Spleen (tissue), 11 donors: ENCODE measurements around the gene NPW. TPM values are rescaled to one million over a fixed set of nuclear protein-coding genes. Genes with fewer than 3 reads are reported as not detected.

Experiments used
- DNase-seq: peaks from one replicate; pipeline ENCODE4 v3.0.0-alpha.2; 2020
- H3K27ac ChIP-seq, 8 donors: fragments of 200-600 bp; sonication (generic) in 7 of 8; 1 replicate in 4 of 8; 2 replicates in 4 of 8; pipeline versions ENCODE4 v1.5.0 to v1.8.0; 2016 to 2021; ENCODE audit warnings: inconsistent platforms in 4 of 8, mild to moderate bottlenecking in 4 of 8, moderate library complexity in 1 of 8
- H3K27me3 ChIP-seq, 7 donors: fragments of 200-600 bp; sonication (generic) in 6 of 7; replicated peaks in 1 of 7; 1 replicate in 4 of 7; 2 replicates in 3 of 7; pipeline versions ENCODE4 v1.5.0 to v1.8.0; 2016 to 2021; ENCODE audit warnings: inconsistent platforms in 3 of 7, mild to moderate bottlenecking in 1 of 7
- H3K36me3 ChIP-seq, 6 donors: fragments of 200-600 bp; sonication (generic) in 5 of 6; 1 replicate in 4 of 6; 2 replicates in 2 of 6; pipeline versions ENCODE4 v1.5.0 to v1.8.0; 2016 to 2021; ENCODE audit warnings: inconsistent platforms in 2 of 6
- H3K4me1 ChIP-seq, 6 donors: fragments of 200-600 bp; sonication (generic) in 5 of 6; 1 replicate in 3 of 6; 2 replicates in 3 of 6; pipeline versions ENCODE4 v1.5.0 to v1.8.0; 2016 to 2021; ENCODE audit warnings: inconsistent platforms in 3 of 6
- H3K4me3 ChIP-seq, 8 donors: fragments of 200-600 bp; sonication (generic) in 7 of 8; 1 replicate in 4 of 8; 2 replicates in 4 of 8; pipeline versions ENCODE4 v1.5.0 to v1.8.0; 2016 to 2021; ENCODE audit warnings: inconsistent platforms in 4 of 8, mild to moderate bottlenecking in 4 of 8, moderate library complexity in 2 of 8
- H3K9me3 ChIP-seq, 8 donors: fragments of 200-600 bp; sonication (generic) in 7 of 8; 1 replicate in 4 of 8; 2 replicates in 4 of 8; pipeline versions ENCODE4 v1.5.0 to v1.8.0; 2016 to 2021; ENCODE audit warnings: inconsistent platforms in 4 of 8
- POLR2A ChIP-seq, 3 donors: fragments of 450-650 bp; IDR thresholded peaks; one replicate each; pipeline ENCODE4 v1.5.1; 2017; ENCODE audit warnings: antibody characterized with exemption in 3 of 3, mild to moderate bottlenecking in 1 of 3
- POLR2AphosphoS5 ChIP-seq, 3 donors: sonication (generic); formaldehyde crosslinking; IDR thresholded peaks; one replicate each; pipeline ENCODE4 v1.5.1; 2017; ENCODE audit warnings: antibody characterized with exemption in 3 of 3
- WGBS, 5 donors: extraction: QIAGEN DNeasy Blood & Tissue Kit in 3 of 5; methylation state at CpG; one replicate each; pipeline versions ENCODE4 v1.1.5 to v1.1.7; 2013 to 2018; 5-methylcytosine and 5-hydroxymethylcytosine counted together
- intact Hi-C: fragments of 100-400 bp; cut with DNase I; formaldehyde crosslinking; loops from one replicate; pipeline ENCODE4 v1.15.0; 2023; ENCODE audit warnings: low total_unique reads
- polyA plus RNA-seq, 3 donors: library from polyadenylated mRNA; stranded (reverse); fragments of 200-250 nt; gene quantifications; one replicate each; pipeline ENCODE4 v1.2.1, GENCODE V29; 2013
- total RNA-seq, 7 donors: library from RNA; depleted of rRNA in 3 of 7; stranded (reverse); fragments of >200 nt in 3 of 7; fragmentation: NEBNext Ultra II Directional in 4 of 7; extraction: Animal tissue kit (Norgen Biotek cat#: 25700) in 4 of 7; gene quantifications; one replicate each; pipeline versions ENCODE4 v1.1.0 to v1.2.1, GENCODE V29; 2016 to 2021
- TF ChIP-seq, protein P1 (sequence below), 11 experiments: fragments of 200-600 bp in 7 of 11; fragments of 450-650 bp in 4 of 11; sonication (generic) in 4 of 11; IDR thresholded peaks in 8 of 11; conservative IDR thresholded peaks in 3 of 11; 1 replicate in 7 of 11; 2 replicates in 4 of 11; pipeline versions ENCODE4 v1.4.0 to v1.8.0; 2016 to 2021; ENCODE audit warnings: antibody characterized with exemption in 11 of 11, inconsistent platforms in 4 of 11, mild to moderate bottlenecking in 1 of 11
- donor health status: healthy with polysubstance abuse.
- donor health status: DM: no; HTN: no; CAD: no; lungs with moderate emphysema.
- donor health status: DM: no; HTN: no; CAD: no.
- donor health status: Bipolar disorder and iron deficiency.
- donor health status: healthy.
- donor health status: DM: no; HTN: no; CAD: no.
- donor health status: DM: yes; HTN: yes; CAD: no.

NPW gene
- total and polyA plus RNA-seq, 10 donors, result 0.30 to 2.5 (median 0.94) TPM; not detected in 3

DNA sequence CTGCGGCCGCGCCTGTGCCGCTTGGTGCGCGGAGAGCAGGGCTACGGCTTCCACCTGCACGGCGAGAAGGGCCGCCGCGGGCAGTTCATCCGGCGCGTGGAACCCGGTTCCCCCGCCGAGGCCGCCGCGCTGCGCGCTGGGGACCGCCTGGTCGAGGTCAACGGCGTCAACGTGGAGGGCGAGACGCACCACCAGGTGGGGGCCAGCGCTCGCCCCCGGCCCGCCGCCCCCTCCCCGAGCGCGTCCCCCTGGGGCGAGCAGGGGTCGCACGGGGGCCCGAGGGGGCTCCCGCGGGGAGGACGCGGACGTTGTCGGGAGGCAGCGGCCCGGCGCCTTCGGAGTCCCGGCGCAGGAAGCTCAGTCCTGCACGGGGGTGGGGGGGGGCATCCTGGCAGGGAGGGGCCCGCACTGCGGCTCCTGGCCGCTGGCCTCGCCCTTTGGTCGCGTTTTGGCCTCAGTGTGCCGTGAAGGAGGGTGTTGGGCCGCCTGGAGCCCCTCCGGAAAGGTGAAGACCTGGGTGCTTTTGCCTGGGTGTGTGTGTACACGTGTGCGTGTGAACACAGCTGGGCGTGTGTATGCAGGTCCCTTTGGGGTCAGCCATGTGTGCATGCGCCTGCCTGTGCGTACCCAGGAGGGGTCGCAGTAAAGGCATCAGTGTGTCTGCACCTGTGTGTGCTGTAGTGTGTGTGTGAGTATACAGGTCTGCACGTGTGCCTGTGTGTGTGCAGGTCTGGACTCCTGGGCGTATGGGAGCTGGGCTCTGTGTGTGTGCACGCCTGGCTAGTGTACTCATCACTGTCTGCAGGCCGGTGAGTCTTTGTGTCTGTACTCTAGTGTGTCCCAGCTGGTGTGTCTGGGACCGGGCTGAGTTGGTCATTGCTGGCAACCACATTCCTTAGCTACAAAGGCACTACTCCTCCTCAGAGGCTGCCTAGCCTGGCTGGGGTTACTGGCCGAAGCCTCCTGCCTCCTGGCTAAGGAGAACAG is 7.7 kb downstream of the NPW start:
- Histone ChIP-seq H3K27ac (peak overlapping the region in 7 of 8 donors; percentile 63 to 90 (median 87)), H3K36me3 (peaks cover 0 to 15% (median 0%) of the 10 kb centered on the region in 6 donors), H3K4me1 (peaks cover 24 to 98% (median 83%) of the 10 kb centered on the region in 6 donors), H3K9me3 (no peaks in the 10 kb centered on the region), H3K27me3 (peaks cover 0 to 48% (median 7%) of the 10 kb centered on the region in 7 donors), H3K4me3 (peak overlapping the region; percentile 43 to 87 (median 69))
- peak; percentile 80 for DNase-seq
- TF ChIP-seq POLR2A (IDR thresholded peaks at IDR 0.05) (no peak), POLR2AphosphoS5 (IDR thresholded peaks at IDR 0.05) (peak in 1 of 3 donors; percentile 19)
- 7 to 10% (median 8%) methylated on average over 18 to 76 of the region's 76 CpGs for WGBS, 5 donors
- intact Hi-C loops, result loop anchor here (5.0 kb wide), 1 partner anchor 125 kb away; no protein-coding TSS in a partner anchor

DNA sequence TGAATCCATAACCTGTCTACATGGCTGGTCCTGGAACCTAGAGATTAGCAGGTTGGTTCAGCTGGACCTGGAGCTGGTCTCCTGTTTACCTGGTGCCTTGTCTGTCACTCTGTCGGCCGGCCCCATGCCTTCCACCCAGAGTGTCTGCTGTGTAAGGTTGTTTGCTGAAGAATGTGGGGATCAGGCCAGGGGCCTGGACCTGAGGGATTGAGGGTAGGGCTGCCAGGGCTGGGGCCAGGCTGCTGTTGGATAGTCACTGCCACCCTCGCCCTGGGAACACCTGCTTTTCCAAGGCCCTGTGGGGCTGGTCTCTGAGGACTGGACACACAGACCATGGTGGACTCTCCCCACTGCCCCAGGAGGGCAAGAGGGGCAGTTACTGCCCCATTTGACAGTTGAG is 8.6 kb downstream of the NPW start:
- TF ChIP-seq, protein P1, sequence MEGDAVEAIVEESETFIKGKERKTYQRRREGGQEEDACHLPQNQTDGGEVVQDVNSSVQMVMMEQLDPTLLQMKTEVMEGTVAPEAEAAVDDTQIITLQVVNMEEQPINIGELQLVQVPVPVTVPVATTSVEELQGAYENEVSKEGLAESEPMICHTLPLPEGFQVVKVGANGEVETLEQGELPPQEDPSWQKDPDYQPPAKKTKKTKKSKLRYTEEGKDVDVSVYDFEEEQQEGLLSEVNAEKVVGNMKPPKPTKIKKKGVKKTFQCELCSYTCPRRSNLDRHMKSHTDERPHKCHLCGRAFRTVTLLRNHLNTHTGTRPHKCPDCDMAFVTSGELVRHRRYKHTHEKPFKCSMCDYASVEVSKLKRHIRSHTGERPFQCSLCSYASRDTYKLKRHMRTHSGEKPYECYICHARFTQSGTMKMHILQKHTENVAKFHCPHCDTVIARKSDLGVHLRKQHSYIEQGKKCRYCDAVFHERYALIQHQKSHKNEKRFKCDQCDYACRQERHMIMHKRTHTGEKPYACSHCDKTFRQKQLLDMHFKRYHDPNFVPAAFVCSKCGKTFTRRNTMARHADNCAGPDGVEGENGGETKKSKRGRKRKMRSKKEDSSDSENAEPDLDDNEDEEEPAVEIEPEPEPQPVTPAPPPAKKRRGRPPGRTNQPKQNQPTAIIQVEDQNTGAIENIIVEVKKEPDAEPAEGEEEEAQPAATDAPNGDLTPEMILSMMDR (IDR thresholded peaks at IDR 0.05 in 8 of 11, conservative IDR thresholded peaks at IDR 0.05 in 3 of 11), result no peak
- no peak for TF ChIP-seq POLR2AphosphoS5 (IDR thresholded peaks at IDR 0.05)
- no peak for TF ChIP-seq POLR2A (IDR thresholded peaks at IDR 0.05)
- intact Hi-C loops, result loop anchor here (5.0 kb wide), 1 partner anchor 124 kb away; no protein-coding TSS in a partner anchor
- peak overlapping the region; percentile 43 to 87 (median 69) for H3K4me3 ChIP-seq
- DNase-seq, result no peak
- peak overlapping the region in 6 of 8 donors; percentile 3 to 90 (median 87) for H3K27ac ChIP-seq
- WGBS, 5 donors, result 55 to 79% (median 76%) methylated on average over 2 to 3 of the region's 3 CpGs
- peaks cover 19 to 98% (median 84%) of the 10 kb centered on the region in 6 donors for H3K4me1 ChIP-seq
- H3K27me3 ChIP-seq, result peaks cover 0 to 48% (median 7%) of the 10 kb centered on the region in 7 donors
- no peaks in the 10 kb centered on the region for H3K9me3 ChIP-seq
- H3K36me3 ChIP-seq, result peaks cover 0 to 15% (median 0%) of the 10 kb centered on the region in 6 donors

DNA sequence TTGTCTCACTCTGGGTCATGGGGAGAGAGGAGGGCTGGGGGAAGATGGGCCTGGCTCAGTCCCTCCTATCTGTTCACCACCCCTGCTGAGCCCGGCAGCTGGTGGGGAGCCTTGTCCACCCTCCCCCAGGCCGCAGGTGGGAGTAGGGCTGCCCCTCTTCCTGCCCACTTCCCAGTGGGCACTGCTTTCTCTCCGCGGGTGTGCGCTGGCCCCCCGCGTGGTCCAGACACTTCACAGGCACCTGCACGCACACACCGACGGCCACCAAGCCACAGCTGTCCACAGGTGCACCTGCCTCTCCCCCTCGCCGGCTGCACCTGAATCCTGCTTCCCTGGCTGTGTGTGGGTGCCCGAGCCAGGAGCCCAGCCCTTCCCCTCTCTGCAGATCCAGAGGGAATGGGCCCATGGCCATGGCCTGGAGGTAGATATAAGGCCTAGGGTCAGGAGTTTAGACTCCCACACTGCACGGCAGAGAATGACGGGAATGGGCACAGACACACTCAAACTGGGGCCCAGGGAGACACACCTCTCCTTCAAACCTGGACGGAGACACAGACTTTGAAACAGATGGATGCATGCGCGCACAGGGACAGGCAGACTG is 9.1 kb downstream of the NPW start:
- intact Hi-C loops, result loop anchor here (5.0 kb wide), 1 partner anchor 124 kb away; no protein-coding TSS in a partner anchor
- peak overlapping the region in 6 of 8 donors; percentile 3 to 90 (median 87) for H3K27ac ChIP-seq
- no peak for DNase-seq
- peak overlapping the region in 7 of 8 donors; percentile 56 to 87 (median 70) for H3K4me3 ChIP-seq
- no peaks in the 10 kb centered on the region for H3K9me3 ChIP-seq
- peaks cover 14 to 98% (median 84%) of the 10 kb centered on the region in 6 donors for H3K4me1 ChIP-seq
- peaks cover 0 to 48% (median 7%) of the 10 kb centered on the region in 7 donors for H3K27me3 ChIP-seq
- 53 to 72% (median 69%) methylated on average over 17 to 18 of the region's 18 CpGs for WGBS, 5 donors
- H3K36me3 ChIP-seq, result peaks cover 0 to 15% (median 0%) of the 10 kb centered on the region in 6 donors
- TF ChIP-seq, protein P1 (IDR thresholded peaks at IDR 0.05 in 8 of 11, conservative IDR thresholded peaks at IDR 0.05 in 3 of 11), result no peak
- TF ChIP-seq POLR2A (IDR thresholded peaks at IDR 0.05), result no peak

DNA sequence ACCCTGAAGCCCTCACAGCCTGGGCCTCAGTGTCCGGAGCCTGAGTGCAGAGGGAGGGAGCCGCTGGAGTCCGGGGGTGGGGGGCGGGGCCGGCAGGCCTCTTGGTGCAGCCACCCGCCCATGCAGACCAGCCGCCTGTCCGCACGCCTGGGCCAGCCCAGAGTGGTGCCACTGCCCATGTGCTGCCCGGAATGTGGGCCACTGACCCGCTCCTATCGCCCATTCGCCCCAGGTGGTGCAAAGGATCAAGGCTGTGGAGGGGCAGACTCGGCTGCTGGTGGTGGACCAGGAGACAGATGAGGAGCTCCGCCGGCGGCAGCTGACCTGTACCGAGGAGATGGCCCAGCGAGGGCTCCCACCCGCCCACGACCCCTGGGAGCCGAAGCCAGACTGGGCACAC is 9.8 kb downstream of the NPW start:
- intact Hi-C loops, result loop anchor here (5.0 kb wide), 1 partner anchor 123 kb away; no protein-coding TSS in a partner anchor
- Histone ChIP-seq H3K36me3 (peaks cover 0 to 15% (median 0%) of the 10 kb centered on the region in 6 donors), H3K9me3 (no peaks in the 10 kb centered on the region), H3K4me1 (peaks cover 8 to 96% (median 82%) of the 10 kb centered on the region in 6 donors), H3K27me3 (peaks cover 0 to 48% (median 7%) of the 10 kb centered on the region in 7 donors), H3K27ac (peak overlapping the region in 6 of 8 donors; percentile 80 to 90 (median 86)), H3K4me3 (peak overlapping the region in 6 of 8 donors; percentile 66 to 87 (median 71))
- TF ChIP-seq, protein P1 (IDR thresholded peaks at IDR 0.05 in 8 of 11, conservative IDR thresholded peaks at IDR 0.05 in 3 of 11), result no peak
- TF ChIP-seq POLR2AphosphoS5 (IDR thresholded peaks at IDR 0.05) (no peak), POLR2A (IDR thresholded peaks at IDR 0.05) (no peak)
- 60 to 85% (median 76%) methylated on average over 9 to 22 of the region's 22 CpGs for WGBS, 5 donors
- DNase-seq, result peak; percentile 75
